Measurements from ENCODE around the gene GPR146.

- TF ChIP-seq POLR2A (IDR thresholded peaks at IDR 0.05), result no peak
- no peak for TF ChIP-seq CTCF (IDR thresholded peaks at IDR 0.05 in 8 of 11, conservative IDR thresholded peaks at IDR 0.05 in 3 of 11)
Observed at GRCh38 chr7:1093916-1094508, 49.7 kb downstream of the GPR146 start.
